Activated CD4-positive, alpha-beta T cell treated with anti-CD3 and anti-CD28 coated beads, Interleukin-2, amount 50 U/mL, for 48 hours (primary cell): ENCODE measurements around the gene BCO2.
"Not testable (repeated sequence)": the region's sequence is repeated elsewhere in the genome, so short reads cannot be mapped to it uniquely, and the experiment has no call there.

ENCODE experiments used
- DNase-seq, 2 experiments: peaks; one replicate each; pipeline ENCODE4 v3.0.0-alpha.2; 2020

Gene BCO2

DNA sequence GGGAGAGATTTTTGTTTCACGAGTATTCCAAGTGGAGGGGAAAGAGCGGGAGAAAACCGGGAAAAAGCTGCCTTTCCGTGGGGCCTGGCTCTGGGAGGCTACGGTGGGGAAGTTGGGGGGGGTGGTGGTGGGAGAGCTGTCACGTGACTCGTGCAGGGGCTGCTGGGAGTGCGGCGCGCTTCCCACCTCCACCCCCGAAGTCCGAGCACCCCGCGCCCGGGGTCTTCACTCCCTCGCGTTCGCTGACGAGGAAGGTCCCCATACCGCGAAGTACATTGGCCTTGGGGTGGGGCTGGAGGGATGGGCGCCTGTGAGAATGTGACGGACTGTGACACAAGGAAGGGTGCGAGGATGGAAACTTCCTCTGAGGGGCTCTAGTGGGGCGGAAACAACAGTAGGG, 8.2 kb upstream of the BCO2 start, which contains the start of gene TEX12:
TSS of gene TEX12 (plus strand) at position 228 of the 400 bp plus-strand sequence. CDS start 1,897 bp downstream, outside the sequence.
- DNase-seq = no peak

DNA sequence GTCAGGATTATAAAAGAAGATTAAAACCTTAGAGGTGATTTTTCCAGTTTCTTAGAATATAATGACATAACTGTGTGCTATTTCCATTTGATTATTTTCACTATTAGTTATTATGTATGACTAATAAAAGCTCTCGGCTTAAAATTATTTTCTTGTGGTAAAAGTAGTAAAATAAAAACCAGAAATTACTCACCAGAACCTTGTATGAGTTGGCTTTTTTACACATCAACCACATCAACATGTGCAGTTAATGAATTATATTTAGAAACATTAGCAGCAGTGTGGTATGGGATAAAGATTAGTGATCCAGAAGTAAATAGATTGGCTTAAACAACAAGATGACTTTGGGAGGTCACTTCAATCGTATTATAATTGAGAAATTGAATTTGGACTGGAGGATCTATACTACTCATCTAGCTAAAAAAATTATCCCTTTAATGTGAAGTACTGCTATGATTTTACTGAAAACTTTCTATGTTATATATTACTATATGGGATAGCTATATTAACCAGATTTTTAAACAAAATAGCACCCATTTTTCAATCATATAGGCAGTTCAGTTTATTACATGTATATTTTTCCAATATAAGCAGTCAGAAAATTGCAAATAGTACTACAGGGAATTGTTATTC, 2.8 kb upstream of the BCO2 start:
- DNase-seq = no peak

DNA sequence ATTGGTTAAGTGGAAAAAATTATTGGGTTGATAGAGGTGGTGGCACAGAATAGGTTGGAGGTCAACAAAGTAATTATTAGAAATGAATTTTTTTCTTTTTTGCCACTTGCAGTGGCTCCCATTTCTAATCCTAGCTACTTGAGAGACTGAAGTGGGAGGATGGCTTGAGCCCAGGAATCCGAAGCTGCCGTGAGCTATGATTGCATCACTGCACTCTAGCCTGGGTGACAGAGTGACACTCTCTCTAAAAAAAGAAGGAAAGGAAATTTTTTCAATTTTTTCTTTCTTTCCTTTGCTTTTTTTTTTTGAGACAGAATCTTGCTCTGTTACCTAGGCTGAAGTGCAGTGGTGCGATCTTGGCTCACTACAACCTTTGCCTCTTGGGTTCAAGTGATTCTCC, 2.2 kb upstream of the BCO2 start:
- DNase-seq = no peak

DNA sequence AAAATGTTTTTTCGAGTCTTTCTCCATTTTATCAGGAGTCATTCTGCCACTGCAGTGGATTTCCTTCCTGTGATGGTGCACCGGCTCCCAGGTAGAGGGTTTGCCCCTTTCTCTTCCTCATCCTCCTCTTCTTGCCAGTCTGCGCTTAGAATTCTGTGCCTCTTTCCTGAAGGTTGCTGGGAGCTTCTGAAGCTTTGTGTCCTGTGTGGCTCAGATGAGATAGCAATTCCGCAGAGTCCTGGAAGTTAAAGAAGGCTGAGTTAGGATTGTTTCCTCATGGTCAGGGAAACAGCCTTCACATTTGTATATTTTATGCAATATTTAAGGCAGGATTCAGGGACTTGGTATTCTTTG, 264 bp downstream of the BCO2 start:
- DNase-seq = no peak

DNA sequence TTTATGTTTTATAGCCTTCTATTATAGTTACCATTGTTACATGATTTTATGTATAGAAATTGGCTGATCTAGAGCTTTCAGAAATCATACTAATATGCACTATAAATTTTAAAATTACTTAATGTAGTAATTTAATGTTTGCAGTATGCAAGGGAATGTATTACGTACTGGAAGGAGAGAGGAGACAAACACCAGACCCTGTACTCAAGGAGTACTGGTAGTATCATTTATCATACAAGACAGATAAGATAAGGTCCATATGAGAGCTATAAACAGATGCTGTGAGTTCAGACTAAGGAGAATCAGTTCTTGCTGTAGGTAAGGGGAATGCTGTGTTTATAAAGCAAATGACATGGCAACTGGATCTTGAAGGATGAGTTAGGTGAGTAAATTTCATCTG, 765 bp downstream of the BCO2 start:
- DNase-seq = no peak

DNA sequence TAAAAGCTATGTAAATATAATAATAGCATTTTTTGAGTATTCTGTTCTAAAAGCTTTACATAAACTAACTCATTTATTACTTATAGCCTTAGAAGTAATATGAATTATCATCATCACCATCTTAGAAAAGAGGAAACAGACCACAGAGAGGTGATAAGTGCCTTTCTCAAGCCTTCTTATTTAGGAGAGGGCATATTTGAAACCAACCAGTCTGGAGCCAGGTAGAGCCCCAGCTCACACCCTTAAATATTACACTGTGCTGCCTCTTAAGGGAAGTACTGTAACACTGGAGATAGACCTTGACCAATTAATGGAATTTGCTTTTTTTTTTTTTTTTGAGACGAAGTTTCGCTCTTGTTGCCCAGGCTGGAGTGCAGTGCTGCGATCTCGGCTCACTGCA, 2.3 kb downstream of the BCO2 start:
- DNase-seq = no peak

DNA sequence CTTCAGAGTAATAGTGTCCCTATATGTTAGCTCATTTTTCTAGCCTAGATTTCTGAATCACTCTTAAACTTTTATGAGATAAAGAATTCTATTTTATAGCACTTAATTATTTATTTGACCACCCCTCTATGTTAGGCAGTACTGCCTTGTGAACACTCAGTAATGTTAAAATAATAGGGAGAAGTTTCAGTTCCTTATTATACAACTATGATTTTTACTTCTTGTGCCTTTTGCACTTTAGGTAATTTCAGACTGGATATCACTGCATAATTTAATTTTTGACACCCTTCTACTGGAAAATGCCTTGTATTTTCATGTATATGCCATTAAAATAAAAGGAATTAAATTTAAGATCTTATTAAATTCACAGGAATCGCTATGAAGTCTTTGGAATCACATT, 3.1 kb downstream of the BCO2 start:
- DNase-seq = no peak

DNA sequence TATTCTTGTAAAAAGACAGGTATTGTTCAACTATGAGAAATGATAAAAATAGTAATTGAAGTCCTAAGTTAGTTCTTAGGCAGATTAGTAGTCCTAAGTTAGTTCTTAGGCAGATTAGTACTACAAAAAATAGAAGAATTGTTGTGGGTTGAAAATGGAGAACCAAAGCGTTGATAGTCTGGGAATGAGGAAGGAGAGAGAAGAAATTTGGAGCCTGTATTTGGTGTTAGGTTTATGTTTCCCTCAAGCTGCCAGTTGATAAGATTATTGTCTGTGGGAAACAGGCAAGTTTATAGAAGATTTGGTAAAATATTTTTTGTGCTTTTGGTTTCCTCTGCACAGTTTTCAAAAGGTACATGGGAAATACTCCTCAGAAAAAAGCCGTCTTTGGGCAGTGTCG, 3.6 kb downstream of the BCO2 start:
- DNase-seq = no peak

DNA sequence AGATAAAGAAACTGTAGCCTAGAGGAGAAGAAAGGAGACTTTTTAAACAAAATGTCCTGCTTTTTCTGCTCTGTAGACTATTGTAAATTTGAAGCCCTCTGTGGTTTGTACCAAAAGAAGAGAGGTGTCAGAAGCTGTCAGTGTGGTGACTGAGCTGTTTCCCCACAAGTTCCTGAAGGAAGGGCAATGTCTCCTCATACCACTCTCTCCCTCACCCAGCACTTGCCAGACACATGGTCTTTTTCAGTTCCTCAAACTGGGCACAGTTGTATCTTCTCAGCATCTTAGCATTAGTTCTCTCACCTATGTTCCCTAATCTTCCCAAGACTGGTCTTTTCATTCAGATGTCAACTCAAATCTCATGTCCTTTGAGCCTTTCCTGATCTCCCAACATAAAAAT, 4.3 kb downstream of the BCO2 start:
- no peak for DNase-seq

DNA sequence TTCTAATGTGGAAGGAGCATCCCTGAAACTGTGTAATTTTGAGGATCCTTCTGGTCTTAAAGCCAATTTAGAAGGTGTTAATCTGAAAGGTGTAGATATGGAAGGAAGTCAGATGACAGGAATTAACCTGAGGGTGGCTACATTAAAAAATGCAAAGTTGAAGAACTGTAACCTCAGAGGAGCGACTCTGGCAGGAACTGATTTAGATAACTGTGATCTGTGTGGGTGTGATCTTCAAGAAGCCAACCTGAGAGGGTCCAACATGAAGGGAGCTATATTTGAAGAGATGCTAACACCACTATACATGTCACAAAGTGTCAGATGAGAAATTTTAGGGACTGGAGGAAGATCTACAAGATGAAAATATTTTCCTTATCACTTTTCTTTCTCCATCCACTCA, 7.6 kb downstream of the BCO2 start:
- no peak for DNase-seq

DNA sequence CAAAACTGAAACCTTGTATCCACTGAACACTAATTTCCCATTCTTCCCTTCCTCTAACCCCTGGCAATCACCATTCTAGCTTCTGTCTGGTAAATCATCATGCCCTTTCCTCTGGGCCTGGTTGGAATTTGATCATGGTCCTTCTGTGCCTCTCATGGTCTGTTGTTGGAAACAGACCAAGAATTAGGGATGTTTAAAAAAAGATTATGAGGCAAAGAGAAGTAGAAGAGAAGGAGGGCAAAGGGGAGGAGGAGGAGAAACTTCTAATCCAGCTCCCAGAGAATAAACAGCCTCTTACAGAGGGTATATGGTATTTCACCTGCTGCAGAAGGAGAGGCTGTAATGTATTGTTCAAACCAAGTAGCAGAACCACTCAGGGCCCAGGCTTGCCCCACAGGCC, 10.6 kb downstream of the BCO2 start:
- DNase-seq = no peak

DNA sequence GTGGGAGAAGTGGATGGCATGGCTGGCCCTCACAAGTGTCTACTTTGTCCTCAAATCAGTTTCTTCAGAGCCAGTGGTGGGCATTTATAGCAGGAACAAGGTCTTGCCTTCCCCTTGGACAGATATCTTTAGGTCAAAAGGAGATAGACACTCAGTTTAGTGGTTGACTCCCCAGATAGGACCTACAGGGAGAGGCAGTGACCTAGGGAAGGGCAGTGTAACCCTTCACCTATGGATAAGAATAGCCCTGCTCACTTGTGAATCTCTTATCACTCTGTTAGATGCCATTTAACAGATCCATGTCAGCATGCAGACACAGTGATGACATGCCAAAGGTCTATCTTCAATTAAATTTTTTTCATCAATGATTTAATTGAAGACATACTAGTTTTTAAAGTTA, 11.0 kb downstream of the BCO2 start:
- no peak for DNase-seq

DNA sequence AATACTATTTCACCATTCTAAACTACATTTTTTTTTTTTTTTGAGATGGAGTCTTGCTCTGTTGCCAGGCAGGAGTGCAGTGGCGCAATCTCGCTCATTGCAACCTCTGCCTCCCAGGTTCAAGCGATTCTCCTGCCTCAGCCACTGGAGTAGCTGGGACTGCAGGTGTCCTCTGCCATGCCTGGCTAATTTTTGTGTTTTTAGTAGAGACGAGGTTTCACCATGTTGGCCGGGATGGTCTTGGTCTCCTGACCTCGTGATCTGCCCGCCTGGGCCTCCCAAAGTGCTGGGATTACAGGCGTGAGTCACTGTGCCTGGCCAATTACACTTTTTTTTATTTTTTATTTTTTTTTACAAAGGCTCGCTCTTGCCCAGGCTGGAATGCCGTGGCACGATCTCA, 19.8 kb downstream of the BCO2 start:
- DNase-seq = not testable (repeated sequence)

DNA sequence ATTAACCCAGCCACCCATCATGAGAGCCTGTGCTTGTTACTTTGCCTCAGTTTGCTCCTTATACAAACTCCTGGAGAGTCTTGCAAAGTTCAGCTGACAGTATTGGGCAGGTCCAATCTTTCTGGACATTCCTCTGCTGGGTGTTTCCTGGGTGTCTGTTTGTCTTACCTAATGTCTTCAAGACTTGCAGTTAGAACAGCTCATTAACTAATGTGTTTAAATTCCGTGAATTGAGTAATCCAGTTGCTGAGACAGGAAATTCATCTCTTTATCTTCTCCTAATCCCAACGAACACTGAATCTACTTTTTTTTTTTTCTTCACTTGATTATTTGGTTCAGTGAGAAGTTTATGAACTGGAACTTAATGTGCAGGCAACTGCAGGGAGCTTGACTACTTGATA, 20.6 kb downstream of the BCO2 start:
- DNase-seq = no peak

DNA sequence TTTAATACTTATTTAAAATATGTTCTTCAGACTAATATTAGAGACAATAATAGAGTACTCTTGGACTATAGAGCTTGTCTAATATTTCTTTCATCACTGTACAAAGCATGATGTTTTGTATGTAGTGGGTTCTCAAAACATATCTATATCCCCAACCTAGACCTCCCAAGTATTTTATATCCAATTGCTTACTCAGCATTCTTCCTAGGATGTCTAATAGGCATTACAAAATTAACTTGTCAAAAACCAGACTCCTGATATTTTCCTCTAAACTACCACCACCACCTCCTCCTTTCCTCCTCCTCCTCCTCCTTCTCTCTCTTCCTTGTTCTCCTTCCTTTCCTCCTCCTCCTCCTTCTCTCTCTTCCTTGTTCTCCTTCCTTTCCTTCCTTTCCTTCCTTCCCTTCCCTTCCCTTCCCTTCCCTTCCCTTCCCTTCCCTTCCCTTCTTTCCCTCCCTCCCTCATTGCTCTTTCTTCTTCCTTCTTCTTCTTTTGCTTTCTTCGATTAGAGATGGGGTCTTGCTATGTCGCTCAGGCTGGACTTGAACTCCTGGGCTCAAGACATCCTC, 21.3 kb downstream of the BCO2 start:
- no peak for DNase-seq

DNA sequence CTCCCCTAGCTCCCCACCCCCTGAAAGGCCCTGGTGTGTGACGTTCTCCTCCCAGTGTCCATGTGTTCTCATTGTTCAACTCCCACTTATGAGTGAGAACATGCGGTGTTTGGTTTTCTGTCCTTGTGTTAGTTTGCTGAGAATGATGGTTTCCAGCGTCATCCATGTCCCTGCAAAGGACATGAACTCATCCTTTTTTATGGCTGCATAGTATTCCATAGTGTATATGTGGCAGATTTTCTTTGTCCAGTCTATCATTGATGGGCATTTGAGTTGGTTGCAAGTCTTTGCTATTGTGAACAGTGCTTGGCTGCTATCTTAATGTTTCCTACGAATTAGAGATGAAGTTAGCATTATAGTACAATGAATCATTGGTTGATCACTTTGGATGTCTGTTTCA, 23.8 kb downstream of the BCO2 start:
- DNase-seq = not testable (repeated sequence)

DNA sequence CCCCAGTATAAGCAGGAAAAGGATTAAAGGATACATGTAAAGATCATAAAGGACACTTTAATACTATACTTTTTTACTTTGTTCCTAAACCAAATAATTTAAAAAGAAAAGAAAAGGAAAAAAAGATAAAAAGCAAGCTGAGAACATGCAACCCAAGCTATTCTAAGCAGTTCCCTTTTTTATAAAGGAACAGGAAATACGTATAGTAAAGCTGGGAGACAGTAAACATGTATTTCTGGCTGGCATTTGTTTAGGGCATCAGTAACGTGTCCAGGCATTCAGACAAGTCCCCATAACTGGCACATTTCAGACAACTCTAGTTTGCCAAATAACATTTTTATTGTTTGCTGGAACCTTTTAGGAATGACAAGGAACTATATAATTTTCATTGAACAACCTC, 24.9 kb downstream of the BCO2 start:
- DNase-seq = no peak

DNA sequence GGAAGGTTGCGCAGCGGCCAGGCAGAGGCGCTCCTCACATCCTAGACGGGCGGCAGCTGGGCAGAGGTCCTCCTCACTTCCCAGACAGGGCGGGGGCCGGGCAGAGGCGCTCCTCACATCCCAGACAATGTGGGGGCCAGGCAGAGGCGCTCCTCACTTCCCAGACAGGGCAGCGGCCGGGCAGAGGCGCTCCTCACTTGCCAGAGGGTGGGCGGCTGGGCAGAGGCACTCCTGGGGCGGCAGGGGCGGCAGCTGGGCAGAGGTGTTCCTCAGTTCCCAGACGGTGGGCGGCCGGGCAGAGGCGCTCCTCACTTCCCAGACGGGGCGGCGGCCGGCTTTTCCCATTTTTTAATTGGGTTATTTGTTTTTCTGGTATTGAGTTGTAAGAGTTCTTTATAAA, 30.8 kb downstream of the BCO2 start:
- no peak for DNase-seq

DNA sequence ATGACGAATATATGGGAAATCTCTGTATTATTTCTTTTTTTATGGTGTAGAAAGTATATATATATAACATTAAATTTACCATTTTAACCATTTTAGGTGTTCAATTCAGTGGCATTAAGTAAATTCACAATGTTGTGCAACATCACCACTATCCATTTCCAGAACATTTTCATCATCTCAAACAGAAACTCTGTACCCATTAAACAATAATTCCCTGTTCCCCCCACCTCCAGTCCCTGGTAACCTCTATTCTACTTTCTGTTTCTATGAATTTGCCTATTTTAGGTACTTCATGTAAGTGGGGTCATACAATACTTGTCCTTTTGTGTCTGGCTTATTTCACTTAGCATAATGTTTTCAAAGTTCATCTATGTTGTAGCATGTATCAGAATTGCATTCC, 35.6 kb downstream of the BCO2 start:
- no peak for DNase-seq

DNA sequence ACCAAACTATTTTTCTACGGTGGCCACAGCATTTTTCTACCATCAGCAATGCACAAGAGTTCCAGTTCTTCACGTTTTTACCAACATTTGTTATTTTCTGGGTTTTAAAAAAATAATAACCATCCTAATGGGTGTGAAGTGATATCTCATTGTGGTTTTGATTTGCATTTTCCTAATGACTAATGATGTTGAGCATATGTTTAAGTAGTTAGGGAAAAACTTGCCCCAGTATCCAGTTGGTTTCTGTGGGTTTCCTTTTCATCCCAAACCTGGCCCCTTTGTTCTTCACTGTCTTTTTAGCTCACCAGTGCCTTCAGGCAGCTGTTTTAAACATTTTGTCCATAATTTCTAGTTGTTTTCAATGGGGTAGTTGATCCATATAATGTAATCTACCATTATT, 36.2 kb downstream of the BCO2 start:
- no peak for DNase-seq

DNA sequence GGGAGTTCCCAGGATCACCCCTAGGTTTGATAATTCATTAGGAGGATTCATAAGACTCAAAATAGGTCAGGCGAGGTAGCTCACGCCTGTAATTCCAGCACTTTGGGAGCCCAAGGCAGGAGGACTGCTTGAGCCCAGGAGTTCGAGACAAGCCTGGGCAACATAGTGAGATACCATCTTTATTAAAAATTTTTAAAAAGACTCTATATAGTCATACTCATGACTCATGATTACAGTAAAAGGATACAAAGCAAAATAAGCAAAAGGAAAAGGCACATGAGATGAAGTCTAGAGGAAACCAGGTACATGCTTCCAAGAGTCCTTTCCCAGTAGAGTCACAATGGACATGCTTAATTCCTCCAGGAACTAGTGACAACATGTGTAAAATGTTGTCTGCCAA, 37.0 kb downstream of the BCO2 start:
- DNase-seq = no peak

DNA sequence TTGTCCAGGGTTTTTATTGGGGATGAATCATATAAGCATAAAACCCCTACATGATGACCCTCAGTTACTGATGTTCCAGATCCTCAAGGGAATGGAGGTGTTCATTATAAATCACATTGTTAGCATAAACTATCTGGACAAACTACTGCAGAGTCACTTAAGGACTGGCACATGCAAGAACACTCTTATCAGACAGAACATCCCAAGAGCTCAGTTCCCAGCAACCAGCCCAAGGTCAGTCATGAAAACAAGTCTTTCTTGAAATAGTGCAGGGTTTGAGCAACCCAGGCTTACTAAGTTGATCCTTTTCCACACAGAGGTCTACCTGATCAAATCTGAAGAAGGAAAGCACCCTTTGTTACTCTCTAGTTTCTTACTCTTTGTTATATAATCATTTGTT, 37.4 kb downstream of the BCO2 start:
- DNase-seq = no peak

DNA sequence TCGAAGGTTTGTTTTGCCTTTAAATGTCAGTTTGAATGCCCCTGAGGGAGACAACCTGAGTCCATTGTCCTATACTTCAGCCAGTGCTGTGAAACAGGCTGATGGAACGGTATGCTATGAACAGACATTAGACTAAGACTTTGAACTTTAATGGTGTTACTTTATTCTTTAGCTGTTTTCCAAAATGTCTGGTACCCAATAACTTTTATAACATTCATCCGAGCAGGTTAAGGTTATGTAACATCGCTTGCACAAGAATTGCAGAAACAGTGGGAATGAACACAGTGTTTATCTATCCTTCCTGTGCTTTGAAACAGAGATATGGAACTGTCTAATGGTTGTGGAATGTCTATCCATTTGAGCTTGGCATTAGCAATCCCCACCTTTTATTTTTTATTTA, 38.4 kb downstream of the BCO2 start:
- DNase-seq = no peak

DNA sequence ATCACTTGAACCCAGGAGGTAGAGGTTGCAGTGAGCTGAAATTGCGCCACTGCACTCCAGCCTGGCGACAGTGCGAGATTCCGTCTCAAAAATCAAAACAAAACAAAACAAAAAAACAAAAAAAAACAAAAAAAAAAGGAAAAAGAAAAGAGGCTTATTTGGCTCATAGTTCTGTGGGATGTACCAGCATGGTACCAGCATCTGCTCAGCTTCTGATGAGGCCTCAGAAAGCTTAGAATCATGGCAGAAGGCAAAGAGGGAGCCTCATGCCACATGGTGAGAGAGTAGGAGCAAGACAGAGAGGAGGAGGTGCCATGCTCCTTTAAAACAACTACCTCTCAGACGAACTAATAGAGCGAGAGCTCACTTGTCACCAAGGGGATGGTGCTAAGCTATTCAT, 40.3 kb downstream of the BCO2 start:
- no peak for DNase-seq

DNA sequence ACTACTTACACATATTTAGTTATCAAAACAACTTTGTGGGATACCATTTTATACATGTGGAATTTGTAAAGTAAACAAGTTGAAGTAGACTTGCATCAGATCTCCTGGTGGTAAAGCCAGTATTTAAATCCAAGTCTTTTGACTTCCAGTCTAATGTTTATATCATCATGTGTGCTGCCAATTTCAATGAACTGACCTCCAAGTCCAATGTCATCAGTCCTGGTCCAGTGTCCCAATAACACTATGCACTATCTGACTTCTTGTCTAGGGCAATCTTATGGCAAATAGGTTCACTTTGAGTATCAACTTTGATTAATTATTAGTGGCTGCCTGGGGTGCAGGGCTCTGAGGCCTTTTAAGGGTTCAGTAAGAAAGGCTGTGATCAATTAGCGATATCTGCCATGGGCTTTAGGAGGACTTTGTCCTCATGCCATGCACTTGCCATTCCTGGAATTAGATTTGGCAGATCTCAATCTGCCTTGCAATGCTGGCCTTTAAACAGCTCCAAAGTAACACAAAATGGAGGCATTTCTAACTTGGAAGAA, 41.3 kb downstream of the BCO2 start:
- DNase-seq = no peak
